ENCODE results near the gene PER2.

Gene PER2

DNA sequence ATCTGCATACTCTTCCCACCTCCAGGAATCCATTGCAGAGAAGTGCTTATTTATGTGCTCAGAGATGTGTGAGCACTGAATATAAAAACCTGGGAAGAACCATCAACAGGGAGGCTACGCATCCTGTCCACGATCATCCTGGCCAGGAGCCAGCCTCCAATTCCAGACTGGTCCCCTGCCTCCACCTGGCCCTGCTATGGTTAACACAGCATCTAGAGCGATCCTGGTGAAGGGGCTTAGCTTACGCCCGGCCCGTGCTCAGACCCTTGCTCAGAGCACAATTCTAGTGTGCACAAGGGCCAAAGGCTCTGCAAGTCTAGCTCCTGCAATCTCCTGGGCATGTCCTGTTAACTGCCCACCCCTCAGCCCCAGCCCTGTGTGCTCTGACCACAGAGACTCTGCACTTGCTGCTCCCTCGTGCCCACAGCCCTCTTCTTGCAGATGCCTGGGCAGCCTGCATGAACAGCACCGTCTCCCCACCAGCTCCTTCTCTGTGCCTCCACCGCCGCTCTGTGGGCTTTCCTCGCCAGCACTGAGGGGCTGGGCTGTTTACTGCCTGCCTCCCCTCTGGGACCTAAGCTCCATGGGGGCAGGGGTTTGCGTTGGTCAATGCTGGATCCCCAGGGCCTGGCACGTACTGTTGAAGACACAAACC is 6.5 kb downstream of the PER2 start (continued):
- TF ChIP-seq, protein P1, sequence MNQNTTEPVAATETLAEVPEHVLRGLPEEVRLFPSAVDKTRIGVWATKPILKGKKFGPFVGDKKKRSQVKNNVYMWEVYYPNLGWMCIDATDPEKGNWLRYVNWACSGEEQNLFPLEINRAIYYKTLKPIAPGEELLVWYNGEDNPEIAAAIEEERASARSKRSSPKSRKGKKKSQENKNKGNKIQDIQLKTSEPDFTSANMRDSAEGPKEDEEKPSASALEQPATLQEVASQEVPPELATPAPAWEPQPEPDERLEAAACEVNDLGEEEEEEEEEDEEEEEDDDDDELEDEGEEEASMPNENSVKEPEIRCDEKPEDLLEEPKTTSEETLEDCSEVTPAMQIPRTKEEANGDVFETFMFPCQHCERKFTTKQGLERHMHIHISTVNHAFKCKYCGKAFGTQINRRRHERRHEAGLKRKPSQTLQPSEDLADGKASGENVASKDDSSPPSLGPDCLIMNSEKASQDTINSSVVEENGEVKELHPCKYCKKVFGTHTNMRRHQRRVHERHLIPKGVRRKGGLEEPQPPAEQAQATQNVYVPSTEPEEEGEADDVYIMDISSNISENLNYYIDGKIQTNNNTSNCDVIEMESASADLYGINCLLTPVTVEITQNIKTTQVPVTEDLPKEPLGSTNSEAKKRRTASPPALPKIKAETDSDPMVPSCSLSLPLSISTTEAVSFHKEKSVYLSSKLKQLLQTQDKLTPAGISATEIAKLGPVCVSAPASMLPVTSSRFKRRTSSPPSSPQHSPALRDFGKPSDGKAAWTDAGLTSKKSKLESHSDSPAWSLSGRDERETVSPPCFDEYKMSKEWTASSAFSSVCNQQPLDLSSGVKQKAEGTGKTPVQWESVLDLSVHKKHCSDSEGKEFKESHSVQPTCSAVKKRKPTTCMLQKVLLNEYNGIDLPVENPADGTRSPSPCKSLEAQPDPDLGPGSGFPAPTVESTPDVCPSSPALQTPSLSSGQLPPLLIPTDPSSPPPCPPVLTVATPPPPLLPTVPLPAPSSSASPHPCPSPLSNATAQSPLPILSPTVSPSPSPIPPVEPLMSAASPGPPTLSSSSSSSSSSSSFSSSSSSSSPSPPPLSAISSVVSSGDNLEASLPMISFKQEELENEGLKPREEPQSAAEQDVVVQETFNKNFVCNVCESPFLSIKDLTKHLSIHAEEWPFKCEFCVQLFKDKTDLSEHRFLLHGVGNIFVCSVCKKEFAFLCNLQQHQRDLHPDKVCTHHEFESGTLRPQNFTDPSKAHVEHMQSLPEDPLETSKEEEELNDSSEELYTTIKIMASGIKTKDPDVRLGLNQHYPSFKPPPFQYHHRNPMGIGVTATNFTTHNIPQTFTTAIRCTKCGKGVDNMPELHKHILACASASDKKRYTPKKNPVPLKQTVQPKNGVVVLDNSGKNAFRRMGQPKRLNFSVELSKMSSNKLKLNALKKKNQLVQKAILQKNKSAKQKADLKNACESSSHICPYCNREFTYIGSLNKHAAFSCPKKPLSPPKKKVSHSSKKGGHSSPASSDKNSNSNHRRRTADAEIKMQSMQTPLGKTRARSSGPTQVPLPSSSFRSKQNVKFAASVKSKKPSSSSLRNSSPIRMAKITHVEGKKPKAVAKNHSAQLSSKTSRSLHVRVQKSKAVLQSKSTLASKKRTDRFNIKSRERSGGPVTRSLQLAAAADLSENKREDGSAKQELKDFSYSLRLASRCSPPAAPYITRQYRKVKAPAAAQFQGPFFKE (tag by site-specific recombination; IDR thresholded peaks at IDR 0.05; ENCODE audit: borderline replicate concordance), result no peak

- POLR2A ChIA-PET, result no interaction called here
Measured at GRCh38 chr2:238280083-238280825, 8.2 kb downstream of the PER2 start.

GRCh38 chr2:238279324-238279682 is 9.1 kb downstream of the PER2 start:
- TF ChIP-seq ZNF239 (tag by site-specific recombination; IDR thresholded peaks at IDR 0.05), result no peak
- no peak for TF ChIP-seq ZNF394 (tag by site-specific recombination; IDR thresholded peaks at IDR 0.05; ENCODE audit: borderline replicate concordance)
- TF ChIP-seq ZNF391 (tag by site-specific recombination; IDR thresholded peaks at IDR 0.05; ENCODE audit: borderline replicate concordance, low read depth), result no peak
- TF ChIP-seq, protein P2, sequence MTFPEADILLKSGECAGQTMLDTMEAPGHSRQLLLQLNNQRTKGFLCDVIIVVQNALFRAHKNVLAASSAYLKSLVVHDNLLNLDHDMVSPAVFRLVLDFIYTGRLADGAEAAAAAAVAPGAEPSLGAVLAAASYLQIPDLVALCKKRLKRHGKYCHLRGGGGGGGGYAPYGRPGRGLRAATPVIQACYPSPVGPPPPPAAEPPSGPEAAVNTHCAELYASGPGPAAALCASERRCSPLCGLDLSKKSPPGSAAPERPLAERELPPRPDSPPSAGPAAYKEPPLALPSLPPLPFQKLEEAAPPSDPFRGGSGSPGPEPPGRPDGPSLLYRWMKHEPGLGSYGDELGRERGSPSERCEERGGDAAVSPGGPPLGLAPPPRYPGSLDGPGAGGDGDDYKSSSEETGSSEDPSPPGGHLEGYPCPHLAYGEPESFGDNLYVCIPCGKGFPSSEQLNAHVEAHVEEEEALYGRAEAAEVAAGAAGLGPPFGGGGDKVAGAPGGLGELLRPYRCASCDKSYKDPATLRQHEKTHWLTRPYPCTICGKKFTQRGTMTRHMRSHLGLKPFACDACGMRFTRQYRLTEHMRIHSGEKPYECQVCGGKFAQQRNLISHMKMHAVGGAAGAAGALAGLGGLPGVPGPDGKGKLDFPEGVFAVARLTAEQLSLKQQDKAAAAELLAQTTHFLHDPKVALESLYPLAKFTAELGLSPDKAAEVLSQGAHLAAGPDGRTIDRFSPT (tag by site-specific recombination; IDR thresholded peaks at IDR 0.05), result no peak
- H3K27ac ChIP-seq (ENCODE audit: extremely low read depth, low read depth, low read length), result no peak overlapping the region
- no peaks in the 10 kb centered on the region for H3K4me1 ChIP-seq (ENCODE audit: control insufficient read depth, insufficient read depth, low read length)
- no peak overlapping the region for H3K4me3 ChIP-seq (ENCODE audit: low read depth, low read length)
- POLR2A ChIA-PET, result no interaction called here
- H3K9me3 ChIP-seq (ENCODE audit: control insufficient read depth, insufficient read depth, low read depth, low read length), result no peaks in the 10 kb centered on the region
- H3K36me3 ChIP-seq (ENCODE audit: control insufficient read depth in 2 of 2, insufficient read depth in 1 of 2, low read length in 2 of 2), result peaks cover 0 to 16% of the 10 kb centered on the region in 2 experiments; a peak in 1 of 3 replicates
- CTCF ChIA-PET, result interaction anchor here (0.6 to 7.3 kb wide), 3 partner anchors 16 to 647 kb away, joined by 3 to 54 read pairs (median 5); no protein-coding TSS in a partner anchor

More at GRCh38 chr2:238280083-238280825, 8.2 kb downstream of the PER2 start:
- CTCF ChIA-PET, result interaction anchor here (0.9 to 3.0 kb wide), 2 partner anchors 16 to 24 kb away, joined by 3 to 21 read pairs; no protein-coding TSS in a partner anchor
- no peak overlapping the region for H3K27ac ChIP-seq (ENCODE audit: extremely low read depth, low read depth, low read length)
- peaks cover 0 to 13% of the 10 kb centered on the region in 2 experiments; a peak in 1 of 3 replicates for H3K36me3 ChIP-seq (ENCODE audit: control insufficient read depth in 2 of 2, insufficient read depth in 1 of 2, low read length in 2 of 2)
- peaks cover 3% of the 10 kb centered on the region for H3K4me1 ChIP-seq (ENCODE audit: control insufficient read depth, insufficient read depth, low read length)
- H3K4me3 ChIP-seq (ENCODE audit: low read depth, low read length), result no peak overlapping the region
- no peaks in the 10 kb centered on the region for H3K9me3 ChIP-seq (ENCODE audit: control insufficient read depth, insufficient read depth, low read depth, low read length)
- TF ChIP-seq ZNF768 (tag by site-specific recombination; IDR thresholded peaks at IDR 0.05) (no peak), ZNF514 (tag by site-specific recombination; IDR thresholded peaks at IDR 0.05) (no peak), ZNF433 (tag by site-specific recombination; IDR thresholded peaks at IDR 0.05; ENCODE audit: low read depth) (no peak), ZFP3 (tag by site-specific recombination; IDR thresholded peaks at IDR 0.05; ENCODE audit: low read depth) (no peak), ZNF548 (tag by site-specific recombination; IDR thresholded peaks at IDR 0.05) (no peak)
- TF ChIP-seq, protein P3, sequence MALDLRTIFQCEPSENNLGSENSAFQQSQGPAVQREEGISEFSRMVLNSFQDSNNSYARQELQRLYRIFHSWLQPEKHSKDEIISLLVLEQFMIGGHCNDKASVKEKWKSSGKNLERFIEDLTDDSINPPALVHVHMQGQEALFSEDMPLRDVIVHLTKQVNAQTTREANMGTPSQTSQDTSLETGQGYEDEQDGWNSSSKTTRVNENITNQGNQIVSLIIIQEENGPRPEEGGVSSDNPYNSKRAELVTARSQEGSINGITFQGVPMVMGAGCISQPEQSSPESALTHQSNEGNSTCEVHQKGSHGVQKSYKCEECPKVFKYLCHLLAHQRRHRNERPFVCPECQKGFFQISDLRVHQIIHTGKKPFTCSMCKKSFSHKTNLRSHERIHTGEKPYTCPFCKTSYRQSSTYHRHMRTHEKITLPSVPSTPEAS (tag by site-specific recombination; IDR thresholded peaks at IDR 0.05), result no peak

All from HEK293 (cell line).